Dedifferentiated amniotic fluid mesenchymal stem cell (primary cell): Measurements from ENCODE around the gene KIDINS220.

Experiments
- DNase-seq: peaks from one replicate; pipeline ENCODE4 v3.0.0-alpha.2; 2016; ENCODE audit errors: extremely low spot score

Gene KIDINS220

GRCh38 chr2:8851811-8852560 lies 14.6 kb upstream of the KIDINS220 start:
- DNase-seq, result no peak

- no peak for DNase-seq
Observed at GRCh38 chr2:8850845-8851487, 13.6 kb upstream of the KIDINS220 start.

- no peak for DNase-seq
Observed at GRCh38 chr2:8849327-8849726, 11.9 kb upstream of the KIDINS220 start.

GRCh38 chr2:8848328-8849100 lies 11.1 kb upstream of the KIDINS220 start:
- no peak for DNase-seq

- no peak for DNase-seq
Observed at GRCh38 chr2:8847400-8847799, 10.0 kb upstream of the KIDINS220 start.

- DNase-seq, result no peak
Observed at GRCh38 chr2:8841932-8842331, 4.5 kb upstream of the KIDINS220 start.

GRCh38 chr2:8840475-8841091 lies 3.2 kb upstream of the KIDINS220 start:
- no peak for DNase-seq

- DNase-seq, result no peak
Observed at GRCh38 chr2:8839189-8839965, 2.0 kb upstream of the KIDINS220 start.

GRCh38 chr2:8837795-8838140 lies 355 bp upstream of the KIDINS220 start:
- no peak for DNase-seq

- DNase-seq, result no peak
Observed at GRCh38 chr2:8835279-8835678, 2.1 kb downstream of the KIDINS220 start.

GRCh38 chr2:8833853-8834252 lies 3.6 kb downstream of the KIDINS220 start:
- DNase-seq, result no peak

GRCh38 chr2:8831516-8831915 lies 5.9 kb downstream of the KIDINS220 start:
- DNase-seq, result no peak

GRCh38 chr2:8827729-8828128 lies 9.7 kb downstream of the KIDINS220 start:
- DNase-seq, result no peak

GRCh38 chr2:8822218-8822617 lies 15.2 kb downstream of the KIDINS220 start:
- no peak for DNase-seq

- peak; percentile 56 for DNase-seq
Observed at GRCh38 chr2:8821276-8822217, 15.9 kb downstream of the KIDINS220 start.

GRCh38 chr2:8819948-8820347 lies 17.5 kb downstream of the KIDINS220 start:
- no peak for DNase-seq

- no peak for DNase-seq
Observed at GRCh38 chr2:8819194-8819593, 18.2 kb downstream of the KIDINS220 start.

GRCh38 chr2:8817221-8817620 lies 20.2 kb downstream of the KIDINS220 start:
- no peak for DNase-seq

- no peak for DNase-seq
Observed at GRCh38 chr2:8806885-8807704, 30.3 kb downstream of the KIDINS220 start.
